DMS153 treated with DMSO at 0.1 percent for 48 hours (cell line): ENCODE results near the gene GPR152.

Source experiments
- DNase-seq: peaks from one replicate; lab custom pipeline; 2025; ENCODE audit not compliant: unreplicated experiment; lab: John Stamatoyannopoulos, UW

GPR152 gene

DNA sequence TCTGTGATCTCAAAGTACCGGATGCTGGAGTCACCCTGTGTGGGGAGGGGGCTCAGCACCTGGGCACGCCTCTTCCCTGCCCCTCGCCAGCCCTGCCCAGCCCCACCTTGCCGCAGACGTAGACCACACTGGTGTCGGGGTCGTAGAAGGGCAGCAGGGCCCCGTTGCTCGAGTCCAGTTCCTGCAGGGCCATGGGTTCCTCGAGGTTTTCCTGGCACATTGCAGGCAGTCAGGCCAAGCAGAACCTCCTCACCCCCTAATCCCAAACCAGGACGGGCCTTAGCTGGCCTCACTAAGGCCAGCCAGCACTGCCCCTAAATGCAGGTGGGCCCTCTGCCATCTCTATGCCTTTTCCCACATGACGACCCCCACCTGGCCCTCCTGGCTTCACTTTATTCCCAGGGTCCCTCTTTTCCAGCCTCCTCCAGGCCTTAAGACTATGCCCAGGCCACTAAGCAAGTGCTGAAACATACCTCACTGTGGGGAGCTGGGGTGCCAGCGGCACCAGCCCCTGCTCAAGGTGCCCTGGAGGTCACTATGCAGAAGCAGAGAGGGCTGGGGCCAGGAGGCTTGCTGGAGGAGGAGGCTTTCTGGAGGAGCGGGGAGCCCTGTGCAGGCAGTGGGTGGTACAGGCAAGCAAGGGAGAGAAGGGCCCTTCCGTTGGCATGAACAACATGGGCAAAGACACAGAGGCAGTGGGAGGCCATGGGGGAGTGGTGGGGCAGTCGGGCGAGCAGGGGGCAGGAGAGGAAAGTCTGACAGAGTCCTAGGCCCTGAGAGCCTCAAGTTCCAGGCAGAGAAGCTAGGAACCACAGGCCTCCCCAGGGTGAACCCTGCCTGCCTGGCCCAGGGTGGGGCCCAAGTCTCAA, 12.1 kb downstream of the GPR152 start:
- DNase-seq = no peak

GRCh38 chr11:67439321-67440228, 13.0 kb downstream of the GPR152 start:
- DNase-seq = no peak

DNA sequence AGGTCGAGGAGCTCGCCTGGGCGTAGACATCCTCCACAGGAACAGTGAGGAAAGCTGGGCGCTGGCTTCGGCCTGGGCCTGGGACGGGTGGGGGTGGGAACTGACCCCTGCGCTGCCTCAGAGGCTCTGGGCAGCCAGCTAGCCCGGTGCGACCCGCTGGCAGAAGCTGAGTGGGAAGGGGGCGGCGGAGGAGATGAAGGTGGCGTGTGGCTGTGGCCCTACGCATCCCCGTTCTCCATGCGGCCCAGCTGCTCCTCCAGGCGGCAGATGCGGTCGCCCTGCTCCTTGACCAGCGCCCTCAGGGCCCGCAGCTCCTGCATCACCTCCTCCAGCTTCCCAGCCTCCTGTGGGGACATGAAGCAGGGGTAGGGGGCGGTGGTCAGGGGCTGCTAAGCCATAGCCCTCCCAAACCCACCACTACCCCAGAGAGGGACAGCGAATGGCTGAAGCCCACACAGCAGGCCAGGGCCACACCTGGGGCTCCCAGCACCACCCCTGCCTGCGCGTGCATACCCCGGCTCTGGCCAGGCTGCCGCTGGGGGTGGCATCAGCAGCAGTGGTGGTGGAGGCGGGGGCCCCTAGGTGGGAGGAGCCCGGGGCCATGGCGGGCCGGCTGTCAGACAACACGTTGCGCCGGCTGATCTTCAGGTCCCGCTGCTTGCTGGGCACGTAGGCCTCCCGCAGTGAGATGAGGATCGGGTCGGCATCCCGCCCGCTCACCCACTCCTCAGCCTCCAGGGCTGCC, 14.2 kb downstream of the GPR152 start:
- DNase-seq = no peak

DNA sequence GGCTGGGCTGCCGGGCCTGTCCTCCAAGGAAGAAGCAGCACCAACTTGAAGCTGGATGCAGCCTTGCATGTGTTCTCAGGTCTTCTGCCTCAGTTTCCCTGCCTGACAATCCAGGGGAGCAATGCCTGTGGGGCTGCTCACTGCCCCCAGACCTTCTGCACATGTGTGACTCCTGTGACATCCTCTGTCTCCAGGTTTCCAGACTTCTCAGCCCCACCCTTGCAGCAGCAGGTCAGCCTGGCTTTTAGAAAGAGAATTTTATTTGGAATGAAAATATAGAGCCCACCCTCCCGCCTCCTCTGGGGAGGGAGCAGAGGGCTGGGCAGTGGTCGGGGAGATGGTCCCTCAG, 14.7 kb downstream of the GPR152 start:
- no peak for DNase-seq

DNA sequence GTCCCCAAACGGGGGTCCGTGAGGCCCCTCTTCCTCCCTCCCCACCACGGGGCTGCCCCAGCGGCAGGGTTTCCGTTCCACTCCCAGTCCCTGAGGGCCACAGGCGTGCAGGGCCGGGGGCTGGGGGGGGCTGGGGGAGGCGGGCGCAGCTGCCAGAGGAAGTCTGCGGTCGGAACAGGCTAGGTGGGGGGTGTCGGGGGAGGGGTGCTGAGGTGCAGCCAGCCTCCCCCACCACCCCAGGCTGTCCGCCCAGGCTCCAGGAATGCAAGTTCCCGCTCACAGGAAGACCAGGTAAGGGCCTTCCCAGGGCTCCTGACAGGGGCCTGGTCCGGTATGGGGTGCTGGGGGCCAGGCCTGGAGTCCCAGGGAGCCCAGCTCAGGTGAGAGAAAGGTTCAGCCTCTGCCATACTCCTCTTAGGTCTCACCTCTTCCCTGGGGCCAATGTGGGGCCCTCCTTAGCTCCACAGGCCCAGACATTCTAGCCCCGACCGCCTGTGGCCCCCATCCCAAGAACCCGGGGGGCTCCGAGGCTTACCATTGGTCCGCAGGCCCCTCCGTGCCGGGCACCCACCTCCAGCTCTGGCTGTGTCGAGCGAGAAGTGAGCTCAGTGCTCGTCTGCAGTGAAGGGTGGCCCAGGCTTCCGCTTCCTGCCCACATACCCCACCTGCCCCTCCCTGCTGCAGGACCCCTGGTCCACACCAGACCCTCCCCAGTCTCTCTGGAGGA, 15.3 kb downstream of the GPR152 start, which contains the start of gene PTPRCAP:
Gene PTPRCAP (minus strand): TSS at position 601 of the 727 bp plus-strand sequence. CDS start 63 bp downstream, at position 538.
- DNase-seq = no peak

- DNase-seq = no peak
Measured at GRCh38 chr11:67436459-67437081, 16.0 kb downstream of the GPR152 start.

DNA sequence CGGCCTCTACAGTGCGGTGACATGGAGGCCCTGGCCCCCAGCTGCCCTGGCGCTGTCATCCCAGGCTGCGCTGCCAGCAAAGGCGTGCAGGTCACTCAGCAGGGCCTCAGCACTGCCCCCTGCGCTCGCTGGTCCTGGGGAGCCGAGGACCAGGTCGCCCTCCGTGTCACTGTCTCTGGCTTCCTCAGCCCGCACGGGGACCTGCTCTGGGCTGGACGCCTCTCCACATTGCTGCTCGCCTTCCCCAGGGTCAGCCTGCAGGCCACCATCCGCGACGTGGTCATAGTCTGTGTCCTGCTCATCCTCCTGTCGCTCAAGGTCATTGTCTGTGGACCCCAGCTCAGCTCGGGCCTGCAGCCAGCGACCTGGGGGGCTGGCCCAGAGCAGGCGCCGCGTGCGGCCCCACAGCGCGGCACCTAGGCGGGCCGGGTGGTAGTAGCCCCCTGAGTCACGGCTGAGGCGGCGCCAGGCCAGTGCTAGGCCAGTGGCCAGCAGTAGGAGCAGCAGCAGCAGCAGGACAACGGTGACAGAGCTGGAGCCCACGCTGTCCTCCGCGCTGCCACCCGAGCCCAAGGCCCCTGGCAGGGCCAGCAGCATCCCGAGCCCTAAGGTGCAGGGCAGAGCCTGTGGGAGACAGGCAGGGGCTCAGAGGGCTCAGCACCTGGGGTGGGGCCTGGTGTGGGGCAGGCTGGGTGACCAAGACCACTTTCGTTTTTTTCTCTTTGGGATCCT, 16.6 kb downstream of the GPR152 start:
- DNase-seq = no peak

- DNase-seq = no peak
Measured at GRCh38 chr11:67435031-67435726, 17.4 kb downstream of the GPR152 start.

- no peak for DNase-seq
Measured at GRCh38 chr11:67434395-67434881, 18.1 kb downstream of the GPR152 start.

- no peak for DNase-seq
Measured at GRCh38 chr11:67433536-67434394, 18.8 kb downstream of the GPR152 start.

DNA sequence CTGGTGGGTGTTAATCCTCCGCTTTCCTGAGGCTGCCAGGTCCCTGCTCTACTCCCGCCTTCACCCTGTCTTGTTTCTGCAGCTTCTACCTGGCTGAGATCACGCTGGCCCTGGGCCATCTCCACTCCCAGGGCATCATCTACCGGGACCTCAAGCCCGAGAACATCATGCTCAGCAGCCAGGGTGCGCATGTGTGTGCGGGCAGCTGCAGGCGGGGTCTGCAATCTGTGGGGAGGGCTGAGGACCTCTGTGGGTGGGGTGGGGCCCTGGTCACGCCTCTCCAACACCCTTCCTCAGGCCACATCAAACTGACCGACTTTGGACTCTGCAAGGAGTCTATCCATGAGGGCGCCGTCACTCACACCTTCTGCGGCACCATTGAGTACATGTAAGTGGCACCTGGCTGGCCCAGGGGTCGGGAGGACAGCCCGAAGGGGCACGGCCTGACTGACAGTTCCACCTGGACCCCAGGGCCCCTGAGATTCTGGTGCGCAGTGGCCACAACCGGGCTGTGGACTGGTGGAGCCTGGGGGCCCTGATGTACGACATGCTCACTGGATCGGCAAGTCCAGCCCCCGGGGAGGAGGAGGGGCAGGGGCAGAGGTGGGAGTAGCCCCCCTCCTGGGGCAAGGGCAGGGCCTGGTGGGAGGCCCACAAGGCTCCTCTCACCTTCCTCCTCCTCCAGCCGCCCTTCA, 19.7 kb downstream of the GPR152 start:
- DNase-seq = no peak

- no peak for DNase-seq
Measured at GRCh38 chr11:67431346-67432249, 20.9 kb downstream of the GPR152 start.

GRCh38 chr11:67429722-67430121, 22.8 kb downstream of the GPR152 start:
- DNase-seq = no peak

DNA sequence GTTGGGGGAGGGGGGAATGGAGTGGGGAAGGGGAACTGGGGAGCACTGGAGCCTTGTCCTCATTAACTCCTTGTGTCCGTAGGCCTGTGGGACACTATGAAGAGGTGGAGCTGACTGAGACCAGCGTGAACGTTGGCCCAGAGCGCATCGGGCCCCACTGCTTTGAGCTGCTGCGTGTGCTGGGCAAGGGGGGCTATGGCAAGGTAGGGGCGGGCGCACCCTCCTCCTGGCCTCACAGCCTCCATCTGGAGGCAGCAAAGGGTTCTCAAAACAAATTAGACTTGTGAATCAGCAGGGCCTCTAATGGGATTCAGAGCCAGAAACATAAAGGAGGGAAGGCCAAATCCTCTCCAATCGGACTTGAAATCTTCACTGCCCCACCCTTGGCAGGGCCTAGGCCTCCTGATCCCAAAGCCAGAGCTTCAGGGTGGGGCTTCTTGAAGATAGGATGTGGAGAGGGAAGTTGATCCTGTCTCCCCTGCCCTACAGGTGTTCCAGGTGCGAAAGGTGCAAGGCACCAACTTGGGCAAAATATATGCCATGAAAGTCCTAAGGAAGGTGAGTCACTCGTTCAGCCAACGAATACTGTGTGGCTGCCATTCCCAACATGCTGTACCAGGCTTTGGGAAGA, 23.4 kb downstream of the GPR152 start:
- DNase-seq = no peak
